Smooth muscle cell (in vitro differentiated cells): ENCODE results near the gene MALT1. TPM values are rescaled to one million over a fixed set of nuclear protein-coding genes. Genes with fewer than 3 reads are reported as not detected.

Source experiments
- DNase-seq: peaks from one replicate; lab custom pipeline; 2025; ENCODE audit not compliant: unreplicated experiment; lab: John Stamatoyannopoulos, UW
- H2AFZ ChIP-seq: fragments of 200-600 bp; sonication (generic); 2 replicates; pipeline ENCODE4 v1.6.0; 2016; ENCODE audit warnings: antibody characterized with exemption, low read depth, mild to moderate bottlenecking
- H3F3A ChIP-seq: fragments of 200-600 bp; sonication (generic); 2 replicates; pipeline ENCODE4 v1.6.0; 2017; ENCODE audit warnings: antibody characterized with exemption, low read depth
- H3K27ac ChIP-seq: fragments of 200-600 bp; sonication (generic); 2 replicates; pipeline ENCODE4 v1.5.1; 2016; ENCODE audit warnings: low read depth, mild to moderate bottlenecking
- H3K27me3 ChIP-seq: fragments of 200-600 bp; sonication (generic); 2 replicates; pipeline ENCODE4 v1.6.1; 2016; ENCODE audit warnings: low read depth, mild to moderate bottlenecking
- H3K36me3 ChIP-seq: fragments of 200-600 bp; sonication (generic); 2 replicates; pipeline ENCODE4 v1.5.1; 2016; ENCODE audit warnings: low read depth
- H3K4me1 ChIP-seq: fragments of 200-600 bp; sonication (generic); 2 replicates; pipeline ENCODE4 v1.5.1; 2016; ENCODE audit warnings: low read depth
- H3K4me2 ChIP-seq: fragments of 200-600 bp; sonication (generic); 2 replicates; pipeline ENCODE4 v1.6.0; 2016; ENCODE audit warnings: mild to moderate bottlenecking
- H3K4me3 ChIP-seq: fragments of 200-600 bp; sonication (generic); 2 replicates; pipeline ENCODE4 v1.5.1; 2016; ENCODE audit warnings: mild to moderate bottlenecking
- H3K79me2 ChIP-seq: fragments of 200-600 bp; sonication (generic); 2 replicates; pipeline ENCODE4 v1.6.0; 2016; ENCODE audit warnings: low read depth, mild to moderate bottlenecking
- H3K9ac ChIP-seq: fragments of 200-600 bp; sonication (generic); 2 replicates; pipeline ENCODE4 v1.6.0; 2016; ENCODE audit warnings: low read depth
- H3K9me3 ChIP-seq: fragments of 200-600 bp; sonication (generic); replicated peaks from 2 replicates; pipeline ENCODE4 v1.5.1; 2016; ENCODE audit warnings: low read depth
- H4K20me1 ChIP-seq: fragments of 200-600 bp; sonication (generic); 2 replicates; pipeline ENCODE4 v1.6.0; 2016; ENCODE audit warnings: low read depth
- WGBS: methylation state at CpG from one replicate; pipeline ENCODE4 v1.1.7; 2016; ENCODE audit warnings: low lambda C conversion rate; 5-methylcytosine and 5-hydroxymethylcytosine counted together
- polyA plus RNA-seq: library from polyadenylated mRNA; unstranded; fragments of >200 nt; fragmentation: Nextera tagmentation; extraction: Ambion mirVana; gene quantifications from 2 replicates; pipeline ENCODE4 v1.2.1, GENCODE V29; 2016
- total RNA-seq: library from RNA; depleted of rRNA; stranded (reverse); fragments of >200 nt; gene quantifications from 2 replicates; pipeline ENCODE4 v1.2.3, GENCODE V29; 2014
- TF ChIP-seq, protein P1 (sequence below): fragments of 200-600 bp; sonication (generic); IDR thresholded peaks from 2 replicates; pipeline ENCODE4 v1.5.1; 2017; ENCODE audit warnings: borderline replicate concordance, mild to moderate bottlenecking, antibody characterized with exemption; ENCODE audit not compliant: insufficient read depth, poor library complexity, severe bottlenecking

Gene MALT1
- total and polyA plus RNA-seq, 2 experiments from 2014 or later, result 12.4 to 42.2 TPM

DNA sequence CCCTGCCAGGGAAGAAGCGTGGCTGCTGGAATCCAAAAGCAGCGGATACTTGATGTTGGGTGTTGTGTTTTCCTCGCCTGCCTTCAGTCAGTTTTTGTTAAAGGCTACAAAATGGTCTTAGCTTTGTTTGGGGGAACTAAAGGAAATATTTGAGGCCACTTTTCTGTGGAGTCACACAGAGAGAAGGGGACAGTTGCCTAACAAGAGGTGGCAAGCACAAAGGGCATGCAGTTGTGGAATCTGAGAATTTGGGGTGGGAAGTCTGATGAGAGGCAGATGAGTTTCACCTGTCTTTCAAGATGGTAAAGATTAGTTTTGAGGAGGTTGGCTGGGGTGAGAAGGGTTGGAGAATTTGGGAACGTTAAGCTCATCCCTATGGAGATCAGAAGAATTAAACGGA is 2.9 kb downstream of the MALT1 start:
- peak overlapping the region; percentile 6 for H3K27ac ChIP-seq
- TF ChIP-seq, protein P1, sequence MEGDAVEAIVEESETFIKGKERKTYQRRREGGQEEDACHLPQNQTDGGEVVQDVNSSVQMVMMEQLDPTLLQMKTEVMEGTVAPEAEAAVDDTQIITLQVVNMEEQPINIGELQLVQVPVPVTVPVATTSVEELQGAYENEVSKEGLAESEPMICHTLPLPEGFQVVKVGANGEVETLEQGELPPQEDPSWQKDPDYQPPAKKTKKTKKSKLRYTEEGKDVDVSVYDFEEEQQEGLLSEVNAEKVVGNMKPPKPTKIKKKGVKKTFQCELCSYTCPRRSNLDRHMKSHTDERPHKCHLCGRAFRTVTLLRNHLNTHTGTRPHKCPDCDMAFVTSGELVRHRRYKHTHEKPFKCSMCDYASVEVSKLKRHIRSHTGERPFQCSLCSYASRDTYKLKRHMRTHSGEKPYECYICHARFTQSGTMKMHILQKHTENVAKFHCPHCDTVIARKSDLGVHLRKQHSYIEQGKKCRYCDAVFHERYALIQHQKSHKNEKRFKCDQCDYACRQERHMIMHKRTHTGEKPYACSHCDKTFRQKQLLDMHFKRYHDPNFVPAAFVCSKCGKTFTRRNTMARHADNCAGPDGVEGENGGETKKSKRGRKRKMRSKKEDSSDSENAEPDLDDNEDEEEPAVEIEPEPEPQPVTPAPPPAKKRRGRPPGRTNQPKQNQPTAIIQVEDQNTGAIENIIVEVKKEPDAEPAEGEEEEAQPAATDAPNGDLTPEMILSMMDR, result no peak

DNA sequence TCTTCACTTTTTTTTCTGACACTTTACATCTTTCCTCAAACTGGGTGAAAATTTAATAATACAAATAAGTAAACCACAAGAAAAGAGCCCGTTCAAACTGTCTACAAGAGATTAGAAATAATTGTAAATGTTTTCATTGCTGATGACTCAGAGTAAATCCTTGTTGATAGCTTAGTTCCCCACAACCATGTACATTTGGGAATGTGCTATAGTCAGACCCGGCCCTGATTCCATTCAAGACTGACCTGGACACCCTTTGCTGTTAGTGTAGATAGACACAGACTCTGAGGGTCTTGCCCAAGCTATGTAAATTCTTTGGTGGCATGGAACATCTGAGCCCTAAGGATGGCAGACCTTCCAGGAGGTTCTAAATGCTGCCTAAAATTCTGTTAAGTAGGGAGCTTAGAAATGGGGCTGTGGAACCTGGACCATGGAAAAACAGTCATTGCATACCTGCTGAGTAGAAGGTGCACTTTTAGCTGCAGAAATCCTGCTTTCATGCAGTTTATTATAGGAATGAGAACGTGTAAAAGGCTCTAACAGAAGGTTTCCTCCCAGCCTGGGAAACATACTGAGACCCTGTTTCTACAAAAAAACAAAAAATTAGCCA is 3.7 kb downstream of the MALT1 start:
- Histone ChIP-seq H3K9ac (no peak overlapping the region), H3K9me3 (no peaks in the 10 kb centered on the region), H3K4me3 (no peak overlapping the region), H3K4me2 (peak overlapping the region; percentile 74), H3K27ac (peak overlapping the region; percentile 6), H3K4me1 (peaks cover 29% of the 10 kb centered on the region), H2AFZ (no peak overlapping the region), H3K36me3 (no peaks in the 10 kb centered on the region), H3K79me2 (peaks cover 81% of the 10 kb centered on the region), H3K27me3 (no peaks in the 10 kb centered on the region), H4K20me1 (peaks cover 71% of the 10 kb centered on the region), H3F3A (peaks cover 11% of the 10 kb centered on the region)
- DNase-seq, result no peak
- WGBS, result 26% methylated on average over 3 of the region's 3 CpGs
- TF ChIP-seq, protein P1, result no peak

More for the DNA sequence above, 2.9 kb downstream of the MALT1 start:
- Histone ChIP-seq H3K4me1 (peaks cover 29% of the 10 kb centered on the region), H3F3A (peaks cover 19% of the 10 kb centered on the region), H3K27me3 (no peaks in the 10 kb centered on the region), H3K36me3 (no peaks in the 10 kb centered on the region), H3K9me3 (no peaks in the 10 kb centered on the region), H2AFZ (no peak overlapping the region), H3K4me2 (peak overlapping the region; percentile 74), H4K20me1 (peaks cover 63% of the 10 kb centered on the region), H3K4me3 (no peak overlapping the region), H3K79me2 (peaks cover 73% of the 10 kb centered on the region), H3K9ac (no peak overlapping the region)
- no peak for DNase-seq
- 82% methylated on average over 5 of the region's 5 CpGs for WGBS

GRCh38 chr18:58676270-58676669 is 5.0 kb downstream of the MALT1 start:
- no peaks in the 10 kb centered on the region for H3K27me3 ChIP-seq
- DNase-seq, result no peak
- no peaks in the 10 kb centered on the region for H3K9me3 ChIP-seq
- H3F3A ChIP-seq, result peaks cover 3% of the 10 kb centered on the region
- TF ChIP-seq, protein P1, result no peak
- H3K4me1 ChIP-seq, result peaks cover 22% of the 10 kb centered on the region
- WGBS, result 93% methylated on average over 1 of the region's 1 CpG
- H3K27ac ChIP-seq, result no peak overlapping the region
- H2AFZ ChIP-seq, result no peak overlapping the region
- peaks cover 82% of the 10 kb centered on the region for H4K20me1 ChIP-seq
- H3K9ac ChIP-seq, result no peak overlapping the region
- H3K36me3 ChIP-seq, result no peaks in the 10 kb centered on the region
- peaks cover 87% of the 10 kb centered on the region for H3K79me2 ChIP-seq
- H3K4me3 ChIP-seq, result no peak overlapping the region
- H3K4me2 ChIP-seq, result no peak overlapping the region

DNA sequence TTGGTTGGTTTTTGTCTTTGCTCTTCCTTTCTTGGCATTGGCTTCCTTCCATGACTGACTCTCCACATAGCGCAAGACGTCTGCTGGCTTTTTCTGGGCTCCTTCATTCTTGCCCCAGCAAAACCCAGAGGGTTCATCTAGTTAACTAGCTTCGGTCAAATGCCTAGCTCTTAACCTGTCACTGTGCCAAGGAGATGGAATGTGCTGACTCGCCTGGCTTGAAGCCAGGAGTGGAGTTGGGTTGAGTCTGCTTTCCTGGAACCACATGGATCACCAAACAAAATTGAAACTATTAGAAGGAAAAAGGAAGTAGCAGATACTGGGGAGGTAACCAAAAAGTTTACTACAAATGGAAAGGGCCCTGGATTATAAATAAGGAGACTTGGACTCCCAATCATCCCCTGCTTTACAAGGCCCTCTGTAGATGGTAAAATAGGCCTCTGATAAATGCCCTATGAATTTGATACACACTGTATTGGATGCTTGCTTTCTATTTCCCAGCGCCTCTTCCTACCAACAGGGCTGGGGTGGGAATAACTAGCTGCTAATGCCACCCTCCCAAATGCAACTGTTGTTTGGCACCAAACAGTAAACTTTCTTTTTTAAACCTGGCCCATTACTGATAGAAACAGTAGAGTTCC is 11.3 kb downstream of the MALT1 start:
- Histone ChIP-seq H3K79me2 (peaks cover 65% of the 10 kb centered on the region), H3K9me3 (no peaks in the 10 kb centered on the region), H3K9ac (no peak overlapping the region), H2AFZ (no peak overlapping the region), H3F3A (no peaks in the 10 kb centered on the region), H3K4me1 (no peaks in the 10 kb centered on the region), H3K27ac (peak overlapping the region; percentile 2), H3K27me3 (no peaks in the 10 kb centered on the region), H4K20me1 (peaks cover 77% of the 10 kb centered on the region), H3K4me3 (no peak overlapping the region), H3K36me3 (peaks cover 8% of the 10 kb centered on the region), H3K4me2 (peak overlapping the region; percentile 24)
- no peak for DNase-seq
- TF ChIP-seq, protein P1, result no peak
- WGBS, result 74% methylated on average over 5 of the region's 5 CpGs
